Pons (tissue), 1 donor: Measurements from ENCODE around the gene FGF7.
"Not testable (repeated sequence)": the region's sequence is repeated elsewhere in the genome, so short reads cannot be mapped to it uniquely, and the experiment has no call there.

Experiments
- DNase-seq: peaks from one replicate; pipeline ENCODE4 v3.0.0-alpha.2; 2016; ENCODE audit warnings: low spot score

Gene FGF7

DNA sequence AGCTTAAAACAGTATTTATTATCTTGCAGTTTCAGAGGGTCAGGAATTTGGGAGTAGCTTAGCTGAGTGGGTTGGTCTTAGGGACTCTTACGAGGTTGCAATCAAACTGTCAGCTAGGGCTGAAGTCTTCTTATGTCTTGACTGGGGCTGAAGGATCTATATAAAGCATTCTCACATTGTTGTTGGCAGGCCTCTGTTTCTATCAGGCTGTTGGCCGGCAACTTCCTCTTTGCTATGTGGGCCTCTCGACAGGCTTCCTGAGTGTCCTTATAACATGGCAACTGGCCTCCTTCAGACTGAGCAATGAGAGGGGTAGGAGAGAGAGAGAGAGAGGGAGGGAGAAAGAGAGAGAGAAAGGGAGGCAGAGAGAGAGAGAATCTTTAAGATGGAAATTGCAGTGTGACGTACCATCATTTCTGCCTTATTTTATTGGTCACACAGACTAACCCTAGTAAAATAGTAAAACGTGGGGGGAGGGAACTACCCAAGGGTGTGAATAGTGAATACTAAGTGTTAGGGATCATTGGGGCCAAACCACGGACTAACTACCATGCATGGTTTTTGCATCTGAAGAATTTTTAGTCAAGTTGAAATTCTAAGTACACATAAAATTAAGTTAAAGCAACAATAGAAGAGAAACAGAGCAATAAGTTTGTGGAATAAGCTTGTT is 16.1 kb downstream of the FGF7 start:
- DNase-seq: peak; percentile 64

DNA sequence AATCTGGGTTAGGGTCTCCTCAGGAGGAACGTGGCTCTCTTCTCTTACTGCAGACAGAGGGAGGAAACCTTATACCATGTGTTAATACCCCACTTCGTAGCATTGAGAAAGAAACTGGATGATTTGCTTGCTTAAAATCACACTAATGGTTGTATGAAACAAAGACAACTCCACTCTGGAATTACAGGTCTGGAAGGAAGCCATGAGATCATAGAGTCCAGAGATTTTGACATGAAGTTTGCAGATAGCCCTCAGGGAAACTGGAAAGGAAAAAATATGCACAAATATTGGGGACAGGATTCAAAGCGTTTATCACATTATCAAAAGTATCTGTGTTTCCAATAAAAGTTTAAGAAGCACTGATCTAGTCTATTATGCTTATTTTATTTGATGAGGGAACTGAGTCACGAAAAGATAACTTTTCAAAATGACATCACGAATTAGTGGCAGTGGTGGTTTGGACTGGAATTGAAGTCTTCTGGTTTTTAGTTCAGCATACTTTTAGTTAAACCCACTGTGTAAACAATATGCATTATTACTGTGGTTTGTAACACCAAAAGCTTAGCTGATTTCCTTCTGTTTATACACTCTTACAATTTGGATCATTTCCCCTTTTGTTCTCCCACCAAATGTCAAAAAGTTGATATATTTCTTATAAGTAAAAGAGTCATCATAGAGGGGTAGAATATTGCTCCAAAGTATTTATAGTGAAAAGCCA is 16.8 kb downstream of the FGF7 start:
- DNase-seq: no peak

DNA sequence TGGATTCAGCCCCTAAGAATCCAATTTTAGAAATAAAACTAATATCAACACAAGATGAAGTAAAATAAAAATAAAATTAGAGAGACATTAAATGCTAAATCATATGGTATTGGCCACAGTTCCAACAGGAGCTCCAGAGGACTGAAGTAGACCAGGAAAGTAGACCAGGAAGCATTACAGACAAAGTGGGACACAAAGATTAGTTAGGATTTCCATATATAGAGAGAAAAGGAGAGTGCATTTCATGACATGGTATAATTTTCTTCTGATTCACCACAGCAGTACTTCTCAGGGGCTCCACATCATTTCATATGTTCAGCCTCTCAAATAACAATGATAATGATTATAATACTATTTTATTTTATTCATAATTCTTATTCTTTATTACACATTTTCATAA is 18.3 kb downstream of the FGF7 start:
- DNase-seq: no peak

DNA sequence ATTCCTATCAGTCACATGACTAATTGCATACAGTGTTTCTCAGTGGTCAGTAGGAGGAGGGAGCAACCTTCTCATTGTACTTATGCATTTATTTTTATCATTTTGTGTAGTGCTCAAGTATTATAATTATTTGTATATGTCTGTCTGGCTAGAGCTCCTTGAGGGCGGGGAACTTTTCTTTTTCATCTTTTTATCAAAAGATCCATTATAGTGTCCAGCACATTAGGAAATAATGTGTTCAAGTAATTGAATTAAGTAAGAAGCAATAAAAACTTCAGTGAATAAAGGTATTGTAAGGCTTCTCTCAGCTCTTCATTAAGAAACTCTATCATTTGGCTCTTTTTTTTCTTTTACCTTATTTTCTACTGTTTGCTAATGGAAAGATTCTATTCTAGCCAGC is 18.8 kb downstream of the FGF7 start:
- DNase-seq: no peak

DNA sequence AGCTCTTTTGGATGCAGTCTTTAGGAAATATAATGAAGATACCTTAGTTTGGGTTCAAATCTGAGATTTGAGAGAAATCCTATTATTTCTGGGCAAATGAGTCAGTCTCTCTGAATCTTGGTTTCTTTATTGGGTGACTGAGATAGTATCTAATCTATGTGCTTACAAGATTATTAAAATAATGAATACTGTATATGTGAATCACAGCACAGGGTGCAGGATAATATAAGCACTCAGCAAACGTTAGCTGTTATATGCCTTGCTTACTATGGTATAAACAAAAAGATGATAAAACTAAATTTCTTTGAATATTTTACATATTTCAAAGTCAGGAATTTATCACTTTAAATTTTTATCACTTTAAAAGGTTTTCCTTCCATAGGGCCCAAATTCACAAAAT is 29.6 kb downstream of the FGF7 start:
- no peak for DNase-seq

DNA sequence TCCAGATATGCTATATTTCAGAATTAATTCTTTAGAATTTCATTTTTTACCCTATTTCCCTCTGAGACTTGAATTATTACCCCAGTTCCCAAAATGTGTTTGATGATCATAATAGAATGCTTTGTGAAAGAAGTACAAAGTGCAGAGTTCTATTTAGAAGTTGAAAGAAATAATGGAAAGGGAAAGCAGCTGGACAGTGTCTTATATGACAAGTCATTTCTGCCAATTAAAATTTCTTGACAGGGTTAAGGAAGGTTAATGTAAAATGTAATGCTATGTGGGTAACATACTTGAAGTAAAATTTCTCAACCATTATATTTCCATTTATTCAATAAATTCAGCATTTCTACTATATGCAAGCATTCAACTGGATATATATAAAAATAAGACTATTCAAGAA is 33.1 kb downstream of the FGF7 start:
- no peak for DNase-seq

DNA sequence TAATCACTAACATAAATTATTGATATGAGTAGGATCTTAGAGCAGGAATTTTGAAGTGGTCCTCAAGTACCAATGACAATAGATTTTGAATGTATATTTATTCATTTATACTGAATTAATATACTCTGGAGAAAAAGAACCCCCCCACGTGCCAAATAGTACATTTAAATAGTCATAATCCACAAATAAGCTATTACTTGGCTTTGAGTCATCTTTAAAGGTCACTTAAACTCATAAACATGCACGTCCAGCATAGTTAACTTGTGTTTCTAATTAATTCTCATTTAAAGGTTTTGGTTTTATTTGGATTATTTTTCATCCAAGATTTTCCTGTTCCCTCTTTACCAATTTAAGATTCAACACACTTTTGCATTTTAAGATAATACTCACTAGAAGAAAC is 35.1 kb downstream of the FGF7 start:
- DNase-seq: no peak

DNA sequence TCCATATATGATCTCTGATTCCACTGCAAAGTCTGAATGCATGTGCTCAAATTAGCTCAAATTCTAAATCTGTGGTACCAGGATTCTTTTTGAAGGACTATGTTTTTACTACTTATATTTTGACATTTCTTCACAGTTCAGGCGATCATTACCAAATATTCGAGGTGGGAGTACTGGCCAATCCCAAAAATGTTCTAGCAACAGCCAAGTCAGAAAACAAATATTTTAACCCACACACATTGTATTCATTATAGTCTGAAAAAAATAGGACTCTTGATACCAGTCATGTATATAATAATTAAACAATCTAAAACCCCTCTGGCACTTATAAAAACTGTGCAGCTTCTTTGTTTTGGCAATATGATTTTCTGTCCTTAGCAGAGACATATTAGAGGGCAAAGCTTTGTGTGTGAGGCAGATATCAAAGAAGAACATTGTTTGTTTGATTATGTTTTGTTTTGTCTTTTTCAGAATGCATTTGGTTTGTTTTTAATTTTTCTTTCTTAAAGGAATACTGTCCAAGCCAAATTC is 37.4 kb downstream of the FGF7 start:
- no peak for DNase-seq

DNA sequence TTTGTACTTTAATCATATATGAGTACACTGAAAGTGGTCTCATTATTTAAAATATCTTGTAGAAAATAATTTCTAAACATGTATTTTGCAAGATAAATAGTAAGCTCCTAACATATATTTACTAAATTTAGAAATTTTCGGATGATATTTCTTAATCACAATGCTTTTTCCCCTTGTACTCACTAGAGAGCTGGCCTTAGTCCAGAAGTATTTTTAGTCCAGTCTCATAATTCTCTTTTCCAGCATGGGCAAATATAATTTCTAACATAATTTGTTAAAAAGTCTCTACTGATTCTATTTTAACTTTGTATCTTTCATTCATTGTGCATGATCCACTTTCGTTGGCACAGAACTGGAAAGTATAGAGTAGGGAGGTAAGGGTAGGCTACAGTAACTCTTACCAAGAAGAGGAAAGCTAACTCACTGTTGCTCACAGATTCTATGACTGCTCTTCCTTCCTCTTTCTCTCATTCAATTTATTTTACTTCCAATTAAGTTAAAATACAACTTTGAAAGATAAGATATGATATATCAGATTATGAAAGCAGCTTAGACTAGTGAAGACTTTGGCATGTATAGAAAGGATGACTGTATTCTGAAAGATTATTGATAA is 39.3 kb downstream of the FGF7 start:
- DNase-seq: no peak

DNA sequence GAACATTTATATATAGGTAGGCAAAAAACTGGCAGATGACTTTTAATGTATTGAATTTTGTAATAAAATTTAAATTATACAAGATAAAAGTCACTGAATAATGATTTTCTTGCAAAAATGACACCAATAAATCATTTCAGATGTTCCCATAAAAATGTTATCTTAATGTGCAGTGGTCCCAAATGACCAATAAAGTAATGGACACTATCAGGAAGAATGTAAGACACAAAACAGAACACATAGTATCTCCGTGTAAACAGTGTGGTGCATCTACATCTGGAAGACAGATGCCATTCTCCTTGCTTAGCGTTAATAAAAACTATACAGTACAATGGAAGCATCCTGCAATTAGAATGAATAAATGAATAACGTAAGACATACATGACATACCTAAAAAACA is 41.5 kb downstream of the FGF7 start:
- no peak for DNase-seq

DNA sequence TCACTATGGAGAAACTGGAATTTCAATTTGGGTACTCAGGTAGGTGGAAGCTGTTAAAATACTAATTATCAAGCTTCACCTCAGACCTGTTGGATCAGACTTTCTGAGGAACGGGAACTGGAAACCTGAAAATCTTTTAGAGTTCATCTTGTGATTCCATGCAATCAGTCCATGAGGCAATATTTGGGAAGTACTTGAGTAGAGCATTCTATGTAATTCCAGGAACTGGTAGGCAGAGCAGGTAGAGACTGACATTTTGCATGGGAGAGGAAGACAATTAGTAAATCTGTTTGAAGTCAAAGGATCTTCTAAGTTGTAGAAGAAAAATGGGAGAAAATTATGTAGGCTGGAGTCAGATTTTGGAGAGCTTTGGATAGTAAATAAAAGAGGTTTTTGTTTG is 43.1 kb downstream of the FGF7 start:
- no peak for DNase-seq

DNA sequence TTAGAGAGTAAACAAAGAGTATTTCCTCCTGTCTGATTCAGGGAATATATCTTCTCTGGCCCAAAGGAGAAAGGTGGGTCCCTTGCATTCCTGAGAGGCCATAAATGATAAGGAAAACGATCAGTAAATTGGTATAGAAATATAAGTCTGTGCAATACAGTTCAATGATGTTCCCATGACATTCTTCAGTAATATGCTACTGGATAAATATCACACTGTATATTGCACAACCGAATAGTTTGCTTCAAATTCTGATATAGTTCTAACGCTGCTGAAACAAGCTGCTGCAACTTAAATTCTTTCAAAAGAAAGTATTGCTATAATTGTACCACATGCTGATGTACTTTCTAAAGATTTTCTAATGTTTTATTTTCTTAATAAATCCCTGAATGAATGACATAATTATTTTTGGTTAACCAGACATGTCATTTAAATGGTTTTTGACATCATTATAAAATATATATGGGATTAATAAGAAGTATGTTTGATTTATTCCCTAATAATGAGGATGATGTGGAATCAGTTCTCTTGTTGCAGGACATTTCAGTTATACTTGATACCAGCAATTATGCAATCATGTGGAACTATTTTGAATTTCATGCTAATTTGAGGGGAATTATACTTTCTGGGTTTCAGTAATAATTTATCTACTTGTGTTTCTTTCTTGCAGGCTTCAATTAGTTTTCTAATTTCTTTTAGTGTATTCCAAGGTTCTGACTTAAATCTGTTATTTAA is 44.9 kb downstream of the FGF7 start:
- DNase-seq: no peak

DNA sequence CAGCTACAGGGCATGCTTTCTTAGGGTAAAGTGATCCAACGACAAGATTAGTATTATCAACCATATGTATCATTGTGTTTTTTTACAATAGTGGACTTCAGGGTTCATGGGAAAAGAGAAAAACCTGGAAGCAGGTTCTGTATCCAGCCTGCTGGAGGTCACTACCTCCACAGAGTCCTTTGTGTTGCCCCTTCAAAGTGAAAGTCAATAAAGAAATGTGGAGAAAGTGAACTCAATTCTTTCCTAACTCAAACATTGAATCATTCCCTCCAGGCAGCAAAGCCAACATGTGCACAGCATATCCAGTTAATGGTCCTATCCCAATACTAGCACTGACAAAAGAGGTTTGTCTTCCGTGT is 45.4 kb downstream of the FGF7 start:
- peak; percentile 9 for DNase-seq

DNA sequence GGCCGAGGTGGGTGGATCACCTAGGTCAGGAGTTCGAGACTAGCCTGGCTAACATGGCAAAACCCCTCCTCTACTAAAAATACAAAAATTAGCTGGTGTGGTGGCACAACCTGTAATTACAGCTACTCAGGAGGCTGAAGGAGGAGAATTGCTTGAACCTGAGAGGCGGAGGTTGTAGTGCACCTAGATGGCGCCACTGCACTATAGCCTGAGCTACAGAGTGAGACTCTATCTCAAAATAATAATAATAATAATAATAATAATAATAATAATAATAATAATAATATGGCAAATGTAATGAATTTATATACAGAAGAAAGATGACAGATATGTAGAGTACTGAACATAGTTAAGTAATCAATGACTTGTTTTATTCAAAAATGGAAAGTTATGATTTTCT is 48.2 kb downstream of the FGF7 start:
- not testable (repeated sequence) for DNase-seq

DNA sequence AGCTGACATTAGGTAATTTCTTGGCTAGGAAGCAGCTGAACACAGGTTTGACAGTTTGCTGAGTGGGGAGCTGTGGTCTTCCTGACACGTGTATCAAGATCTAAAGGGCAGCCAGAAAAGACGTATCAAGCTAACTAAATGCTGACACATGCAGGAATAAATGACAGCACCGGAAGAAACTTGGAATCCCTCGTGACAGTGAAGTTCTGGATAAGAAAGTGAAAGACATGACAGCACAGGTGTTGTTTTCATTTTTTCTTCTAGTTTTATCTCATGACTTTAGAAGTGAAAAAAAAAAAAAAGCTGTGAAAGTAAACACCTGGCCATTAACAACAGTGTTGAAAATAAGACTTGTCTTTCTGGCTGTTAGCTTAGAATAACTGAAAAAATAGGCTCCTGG is 48.7 kb downstream of the FGF7 start:
- DNase-seq: no peak

DNA sequence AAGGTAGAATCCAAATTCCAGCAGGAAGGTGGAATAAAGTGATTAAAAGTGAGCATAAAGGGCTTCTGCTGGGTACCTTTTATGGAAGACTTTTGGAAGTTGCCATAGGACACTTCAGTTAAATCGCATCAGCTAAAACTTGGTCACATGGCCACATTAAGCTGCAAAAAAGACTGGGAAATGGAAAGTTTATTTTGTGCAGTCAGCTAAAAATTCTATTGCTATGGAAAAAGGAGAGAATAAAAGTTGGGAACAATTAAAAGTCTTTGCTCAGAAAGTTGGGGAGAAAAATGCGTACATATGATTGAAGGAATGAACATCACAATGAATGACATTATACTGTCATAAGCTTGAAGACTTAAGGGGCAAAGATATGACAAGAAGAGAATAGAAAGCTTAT is 49.3 kb downstream of the FGF7 start:
- no peak for DNase-seq

DNA sequence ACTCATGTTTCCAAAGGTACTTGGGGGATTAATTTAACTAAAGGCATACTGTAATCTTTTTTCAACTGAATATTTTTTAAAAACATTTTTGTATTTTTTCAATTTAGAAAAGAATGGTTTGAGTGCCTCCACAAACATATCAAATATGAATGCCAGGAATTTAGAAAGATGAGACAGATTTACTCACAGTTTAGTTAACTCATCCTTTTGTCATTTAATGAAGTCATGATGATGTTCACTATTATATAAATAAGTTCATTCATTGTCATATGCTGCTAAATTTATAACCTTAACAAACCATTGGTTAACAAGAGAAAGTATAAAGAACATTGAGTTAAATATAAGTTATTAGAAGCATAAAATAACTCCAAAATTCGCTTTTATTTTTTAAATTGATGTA is 50.0 kb downstream of the FGF7 start:
- DNase-seq: no peak

DNA sequence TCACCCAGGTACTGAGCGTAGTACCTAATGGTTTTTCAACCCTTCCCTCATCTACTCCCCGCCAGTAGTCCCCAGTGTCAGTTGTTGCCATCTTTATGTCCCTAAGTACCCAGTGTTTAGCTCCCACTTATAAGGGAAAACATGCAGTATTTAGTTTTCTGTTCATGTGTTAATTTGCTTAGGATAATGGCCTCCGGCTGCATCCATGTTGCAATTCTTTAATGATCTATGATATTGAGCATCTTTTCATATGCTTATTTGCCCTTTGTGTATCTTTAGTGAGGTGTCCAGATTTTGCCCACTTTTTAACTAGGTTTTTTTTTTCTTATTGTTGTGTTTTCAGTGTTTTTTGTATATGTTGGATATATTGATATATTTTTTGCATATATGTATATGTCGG is 55.0 kb downstream of the FGF7 start:
- not testable (repeated sequence) for DNase-seq

DNA sequence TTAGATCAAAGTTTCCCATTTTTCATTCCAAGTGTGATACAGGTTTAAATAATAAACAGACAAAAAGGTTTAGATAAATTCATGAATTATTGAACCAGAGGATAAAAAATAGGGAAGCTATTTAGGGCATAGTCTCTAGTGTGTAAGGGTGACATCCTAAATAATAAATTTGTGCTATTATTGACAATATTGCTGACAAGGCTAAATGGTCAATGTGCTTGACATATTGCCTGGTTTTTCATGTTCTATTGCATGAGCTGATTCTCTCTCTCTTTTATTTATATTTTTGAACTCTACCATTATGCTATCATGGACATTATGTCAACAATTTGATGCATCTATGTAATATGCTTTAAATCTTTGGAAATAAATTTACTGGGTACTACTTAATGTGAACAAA is 55.9 kb downstream of the FGF7 start:
- not testable (repeated sequence) for DNase-seq

DNA sequence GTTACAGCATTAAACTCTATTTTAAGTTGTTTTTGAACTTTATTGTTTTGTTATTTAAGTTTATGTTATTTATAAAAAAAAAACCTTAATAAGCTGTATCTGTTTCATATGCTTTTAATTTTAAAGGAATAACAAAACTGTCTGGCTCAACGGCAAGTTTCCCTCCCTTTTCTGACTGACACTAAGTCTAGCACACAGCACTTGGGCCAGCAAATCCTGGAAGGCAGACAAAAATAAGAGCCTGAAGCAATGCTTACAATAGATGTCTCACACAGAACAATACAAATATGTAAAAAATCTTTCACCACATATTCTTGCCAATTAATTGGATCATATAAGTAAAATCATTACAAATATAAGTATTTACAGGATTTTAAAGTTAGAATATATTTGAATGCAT is 62.4 kb downstream of the FGF7 start:
- not testable (repeated sequence) for DNase-seq

DNA sequence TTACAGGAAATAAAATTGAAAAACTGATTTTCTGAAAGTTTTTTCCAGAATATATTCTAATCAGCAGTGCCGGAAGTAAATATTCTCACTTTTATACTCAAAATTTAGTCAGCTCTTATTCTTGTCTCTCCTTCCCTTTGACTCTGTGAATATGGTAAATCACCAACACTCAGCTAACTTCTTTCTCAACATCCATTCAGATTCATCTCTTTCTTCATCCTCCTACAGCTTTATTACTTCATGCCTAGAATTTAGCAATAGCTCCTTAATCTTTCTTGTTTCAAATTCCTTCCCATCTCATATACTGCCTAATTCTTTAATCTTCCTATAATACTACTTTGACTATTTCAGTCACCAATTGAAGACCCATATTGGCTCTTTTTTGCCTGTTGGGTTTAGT is 67.9 kb downstream of the FGF7 start:
- DNase-seq: no peak

DNA sequence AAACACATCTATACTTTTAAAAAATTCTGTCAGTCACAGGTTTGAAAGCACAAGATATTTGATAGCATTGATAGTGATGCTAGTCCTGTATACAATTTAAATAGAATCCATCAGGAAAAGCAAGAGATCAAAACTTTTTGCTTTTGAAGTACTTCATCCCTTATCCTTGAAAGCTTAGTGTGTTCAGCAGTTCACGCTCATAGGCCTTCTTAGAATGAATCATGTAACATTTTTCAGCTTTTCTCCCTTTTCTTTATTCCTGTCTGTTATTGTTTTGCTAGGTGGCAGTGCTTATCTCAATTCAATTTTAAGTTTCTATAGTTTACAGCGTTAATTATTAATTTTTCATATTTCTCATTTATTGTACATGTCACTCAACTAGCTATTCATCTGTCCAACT is 69.1 kb downstream of the FGF7 start:
- DNase-seq: no peak

DNA sequence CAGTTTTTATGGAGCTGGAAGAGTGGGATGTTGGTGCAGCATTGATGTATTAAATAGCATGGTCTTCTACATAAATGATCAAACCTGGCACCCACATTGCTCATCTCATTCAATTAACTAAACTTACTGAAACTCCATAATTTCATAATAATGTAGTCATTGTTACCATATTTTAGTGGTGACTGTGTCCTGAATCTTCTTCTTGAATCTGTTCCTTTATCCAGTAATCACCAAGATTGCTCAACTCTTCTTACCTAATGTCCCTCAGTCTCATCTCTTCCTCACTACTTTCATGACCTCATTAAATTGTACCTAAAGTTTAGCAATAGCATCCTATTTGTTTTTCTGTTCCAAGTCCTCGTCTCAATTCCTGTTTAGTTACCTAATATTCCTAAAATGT is 69.8 kb downstream of the FGF7 start:
- DNase-seq: no peak
